ENCODE data around the gene RNASE12.
"Not testable (repeated sequence)": the region's sequence is repeated elsewhere in the genome, so short reads cannot be mapped to it uniquely, and the experiment has no call there.

Gene RNASE12

GRCh38 chr14:20623798-20624197, 32.6 kb upstream of the RNASE12 start:
- no peak for DNase-seq (ENCODE audit: low read depth)
- no peak overlapping the region for H3K4me3 ChIP-seq (ENCODE audit: low read depth, low read length)
- TF ChIP-seq MYC (IDR thresholded peaks at IDR 0.05; ENCODE audit: low read depth, low read length) (no peak), POLR2A (IDR thresholded peaks at IDR 0.05; ENCODE audit: extremely low read depth, insufficient read length) (no peak)
- TF ChIP-seq, protein P1, sequence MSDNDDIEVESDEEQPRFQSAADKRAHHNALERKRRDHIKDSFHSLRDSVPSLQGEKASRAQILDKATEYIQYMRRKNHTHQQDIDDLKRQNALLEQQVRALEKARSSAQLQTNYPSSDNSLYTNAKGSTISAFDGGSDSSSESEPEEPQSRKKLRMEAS (IDR thresholded peaks at IDR 0.05; ENCODE audit: low read depth, low read length): no peak
- TF ChIP-seq, protein P2, sequence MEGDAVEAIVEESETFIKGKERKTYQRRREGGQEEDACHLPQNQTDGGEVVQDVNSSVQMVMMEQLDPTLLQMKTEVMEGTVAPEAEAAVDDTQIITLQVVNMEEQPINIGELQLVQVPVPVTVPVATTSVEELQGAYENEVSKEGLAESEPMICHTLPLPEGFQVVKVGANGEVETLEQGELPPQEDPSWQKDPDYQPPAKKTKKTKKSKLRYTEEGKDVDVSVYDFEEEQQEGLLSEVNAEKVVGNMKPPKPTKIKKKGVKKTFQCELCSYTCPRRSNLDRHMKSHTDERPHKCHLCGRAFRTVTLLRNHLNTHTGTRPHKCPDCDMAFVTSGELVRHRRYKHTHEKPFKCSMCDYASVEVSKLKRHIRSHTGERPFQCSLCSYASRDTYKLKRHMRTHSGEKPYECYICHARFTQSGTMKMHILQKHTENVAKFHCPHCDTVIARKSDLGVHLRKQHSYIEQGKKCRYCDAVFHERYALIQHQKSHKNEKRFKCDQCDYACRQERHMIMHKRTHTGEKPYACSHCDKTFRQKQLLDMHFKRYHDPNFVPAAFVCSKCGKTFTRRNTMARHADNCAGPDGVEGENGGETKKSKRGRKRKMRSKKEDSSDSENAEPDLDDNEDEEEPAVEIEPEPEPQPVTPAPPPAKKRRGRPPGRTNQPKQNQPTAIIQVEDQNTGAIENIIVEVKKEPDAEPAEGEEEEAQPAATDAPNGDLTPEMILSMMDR (IDR thresholded peaks at IDR 0.05; ENCODE audit: low read depth, low read length): no peak

DNA sequence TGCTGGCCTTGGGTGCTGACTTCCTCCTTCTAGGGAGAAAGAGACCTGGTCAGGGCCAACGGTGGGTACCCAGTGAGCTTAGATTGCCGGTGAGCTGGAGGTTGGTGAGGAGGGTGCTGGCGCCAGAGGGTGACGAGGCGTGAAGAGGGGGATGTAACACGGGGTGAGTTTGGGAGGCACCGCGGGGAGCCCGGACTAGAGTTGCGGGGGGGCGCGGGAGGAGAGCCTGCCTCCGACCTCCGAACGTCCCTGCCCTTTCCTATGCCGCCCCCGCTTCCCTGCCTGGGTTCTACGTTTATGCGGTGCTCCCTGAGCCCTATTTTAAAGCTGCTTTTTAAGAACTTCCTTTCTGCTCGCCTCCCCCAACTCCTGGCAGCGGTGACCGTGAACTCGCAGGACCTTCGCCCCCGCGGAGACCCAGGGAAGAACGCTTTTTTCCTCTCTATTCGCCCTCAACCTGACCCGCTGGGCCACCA, 31.7 kb upstream of the RNASE12 start:
- peak overlapping the region; percentile 0 for H3K4me3 ChIP-seq (ENCODE audit: low read depth, low read length)
- peak; percentile 67 for DNase-seq (ENCODE audit: low read depth)
- TF ChIP-seq, protein P1 (IDR thresholded peaks at IDR 0.05; ENCODE audit: low read depth, low read length): no peak
- TF ChIP-seq POLR2A (IDR thresholded peaks at IDR 0.05; ENCODE audit: extremely low read depth, insufficient read length) (no peak), MYC (IDR thresholded peaks at IDR 0.05; ENCODE audit: low read depth, low read length) (no peak)
- TF ChIP-seq, protein P2 (IDR thresholded peaks at IDR 0.05; ENCODE audit: low read depth, low read length): no peak

DNA sequence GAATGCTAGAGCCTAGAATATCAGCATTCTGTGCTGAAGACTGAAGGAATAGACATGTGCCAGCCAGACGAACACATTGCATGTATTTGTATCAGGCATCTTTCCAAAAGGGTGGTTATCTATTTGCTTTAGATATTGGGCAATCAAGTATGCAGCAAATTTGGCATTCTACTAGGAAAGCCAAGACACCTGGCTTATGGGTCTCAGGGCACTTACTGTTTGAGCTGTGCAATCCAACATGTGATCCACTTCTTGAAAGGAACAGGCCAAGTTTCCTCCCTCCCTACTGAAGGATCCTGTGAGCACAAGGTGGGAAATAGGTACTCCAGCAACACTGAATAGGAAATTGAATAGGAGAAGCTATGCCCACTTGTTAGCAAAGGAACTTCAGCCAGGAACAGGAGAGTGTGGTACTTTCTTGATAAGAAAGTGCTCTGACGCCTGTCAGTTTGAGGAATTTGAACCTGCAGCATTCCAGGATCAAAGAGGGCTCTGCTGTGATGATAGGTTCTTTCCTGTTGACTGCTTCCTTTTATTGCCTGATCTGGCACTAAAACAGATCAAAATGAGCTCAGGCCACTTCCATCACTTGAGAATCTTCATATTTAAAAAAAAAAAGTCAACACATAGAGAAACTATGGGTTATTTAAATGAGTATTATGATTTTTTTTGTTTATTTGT, 29.8 kb upstream of the RNASE12 start:
- no peak for TF ChIP-seq MYC (IDR thresholded peaks at IDR 0.05; ENCODE audit: low read depth, low read length)
- no peak for TF ChIP-seq POLR2A (IDR thresholded peaks at IDR 0.05; ENCODE audit: extremely low read depth, insufficient read length)
- TF ChIP-seq, protein P1 (IDR thresholded peaks at IDR 0.05; ENCODE audit: low read depth, low read length): no peak
- TF ChIP-seq, protein P2 (IDR thresholded peaks at IDR 0.05; ENCODE audit: low read depth, low read length): no peak
- DNase-seq (ENCODE audit: low read depth): no peak
- H3K4me3 ChIP-seq (ENCODE audit: low read depth, low read length): no peak overlapping the region

DNA sequence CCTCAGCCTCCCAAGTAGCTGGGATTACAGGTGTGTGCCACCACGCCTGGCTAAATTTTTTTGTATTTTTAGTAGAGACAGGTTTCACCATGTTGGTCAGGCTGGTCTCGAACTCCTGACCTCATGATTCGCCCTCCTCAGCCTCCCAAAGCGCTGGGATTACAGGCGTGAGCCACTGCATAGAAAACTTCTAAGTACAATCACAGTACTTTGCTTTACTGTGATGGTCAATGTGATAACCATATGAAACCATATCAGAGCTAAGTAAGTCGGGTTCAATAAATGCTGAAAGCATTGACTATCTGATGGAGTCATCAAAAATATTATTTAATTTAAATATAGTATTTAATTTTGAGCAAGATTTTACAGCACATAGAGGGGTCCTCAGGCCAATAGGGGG, 28.5 kb upstream of the RNASE12 start:
- not testable (repeated sequence) for DNase-seq (ENCODE audit: low read depth); H3K4me3 ChIP-seq (ENCODE audit: low read depth, low read length)

DNA sequence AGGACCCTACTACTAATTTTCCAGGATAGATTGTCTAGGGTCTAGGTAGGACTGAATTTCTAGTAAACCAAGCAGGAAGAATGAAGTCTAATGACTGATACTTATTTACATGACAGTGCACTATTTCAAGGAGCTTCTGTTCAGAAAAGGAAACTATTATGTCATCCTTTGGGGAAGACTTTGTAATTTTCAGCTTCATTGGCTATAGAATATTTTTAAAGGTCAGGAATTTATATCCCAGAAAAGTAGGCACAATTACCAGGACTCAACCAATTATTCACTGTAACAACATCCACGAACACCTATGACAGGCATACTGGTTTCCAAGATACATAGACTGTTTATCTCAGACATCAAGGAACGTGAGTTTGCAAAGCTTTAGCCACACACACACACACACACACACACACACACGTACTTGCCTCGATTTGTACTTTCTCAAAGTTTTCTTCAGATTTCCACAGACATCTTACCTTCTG, 27.1 kb upstream of the RNASE12 start:
- TF ChIP-seq POLR2A (IDR thresholded peaks at IDR 0.05; ENCODE audit: extremely low read depth, insufficient read length): no peak
- TF ChIP-seq MYC (IDR thresholded peaks at IDR 0.05; ENCODE audit: low read depth, low read length): no peak
- TF ChIP-seq, protein P2 (IDR thresholded peaks at IDR 0.05; ENCODE audit: low read depth, low read length): no peak
- TF ChIP-seq, protein P1 (IDR thresholded peaks at IDR 0.05; ENCODE audit: low read depth, low read length): no peak
- DNase-seq (ENCODE audit: low read depth): no peak

DNA sequence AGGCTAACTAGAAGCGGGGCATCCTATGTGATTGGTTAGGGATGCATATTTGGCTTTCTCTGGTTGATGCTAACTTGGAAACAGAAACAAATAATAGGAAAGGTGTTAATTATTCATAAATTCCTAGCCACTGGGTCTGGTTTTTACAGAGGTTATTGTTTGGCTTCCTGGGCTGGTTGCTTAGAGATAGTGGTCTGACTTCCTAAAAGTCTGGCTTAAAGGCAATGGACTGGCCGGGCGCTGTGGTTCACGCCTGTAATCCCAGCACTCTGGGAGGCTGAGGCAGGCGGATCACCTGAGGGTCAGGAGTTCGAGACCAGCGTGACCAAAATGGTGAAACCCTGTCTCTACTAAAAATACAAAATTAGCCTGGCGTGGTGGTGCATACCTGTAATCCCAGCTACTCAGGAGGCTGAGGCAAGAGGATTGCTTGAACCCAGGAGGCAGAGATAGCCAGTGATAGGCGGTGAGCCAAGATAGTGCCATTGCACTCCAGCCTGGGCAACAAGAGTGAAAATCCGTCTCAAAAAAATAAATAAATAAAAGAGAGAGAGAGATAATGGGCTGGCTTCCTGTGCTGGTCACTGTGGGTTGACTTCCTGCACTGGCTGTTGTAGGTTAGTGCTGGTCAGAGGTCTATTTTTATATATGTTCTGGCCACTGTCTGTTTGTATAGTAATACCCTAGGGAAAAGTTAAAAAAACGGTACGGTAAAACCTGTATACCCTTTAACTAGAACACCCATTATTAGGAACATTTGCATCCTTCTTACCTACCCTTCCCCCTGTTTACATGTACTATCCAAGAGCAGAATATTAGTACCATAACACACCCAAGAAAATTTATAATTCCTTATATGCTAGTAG, 26.2 kb upstream of the RNASE12 start:
- DNase-seq (ENCODE audit: low read depth): peak; percentile 58

More for the DNA sequence above, 27.1 kb upstream of the RNASE12 start:
- no peak overlapping the region for H3K4me3 ChIP-seq (ENCODE audit: low read depth, low read length)

More for the DNA sequence above, 26.2 kb upstream of the RNASE12 start:
- TF ChIP-seq MYC (IDR thresholded peaks at IDR 0.05; ENCODE audit: low read depth, low read length): no peak
- no peak for TF ChIP-seq POLR2A (IDR thresholded peaks at IDR 0.05; ENCODE audit: extremely low read depth, insufficient read length)
- TF ChIP-seq, protein P1 (IDR thresholded peaks at IDR 0.05; ENCODE audit: low read depth, low read length): no peak
- TF ChIP-seq, protein P2 (IDR thresholded peaks at IDR 0.05; ENCODE audit: low read depth, low read length): no peak
- H3K4me3 ChIP-seq (ENCODE audit: low read depth, low read length): peak overlapping the region; percentile 9

Measured in NB4 (cell line).